T-cell (primary cell): ENCODE measurements around the gene MS4A10. TPM values are rescaled to one million over a fixed set of nuclear protein-coding genes. Genes with fewer than 3 reads are reported as not detected.
A peak's percentile ranks its signal among the peaks of the same experiment; 100 is the strongest.

Experiments used
- ATAC-seq, 4 experiments: fragments of 200-7000 bp in 3 of 4; fragments of 150-1000 bp in 1 of 4; cut with Tn5 transposase; replicated peaks in 1 of 4; 1 replicate in 3 of 4; 2 replicates in 1 of 4; pipeline ENCODE4 v1.10.0; 2021; ENCODE audit warnings: moderate library complexity in 3 of 4, mild to moderate bottlenecking in 2 of 4, moderate number of reproducible peaks in 1 of 4
- CTCF ChIA-PET, 2 donors: fragments of 300-600 bp; sonication (Branson Sonifier 250); formaldehyde crosslinking; loops; one replicate each; lab custom pipeline; 2022; ENCODE audit warnings: antibody characterized with exemption in 2 of 2; lab: Charles Lee
- POLR2A ChIA-PET, 2 donors: fragments of 300-600 bp; sonication (Branson Sonifier 250); formaldehyde crosslinking; loops; one replicate each; lab custom pipeline; 2022; ENCODE audit warnings: antibody characterized with exemption in 2 of 2; lab: Charles Lee
- DNase-seq, 35 experiments: peaks; one replicate each; pipeline versions ENCODE4 v3.0.0 to v3.0.0-alpha.2; 2013 to 2023
- H3K27ac ChIP-seq: one replicate; pipeline ENCODE4 v1.5.1; 2013; ENCODE audit warnings: low read length
- H3K27me3 ChIP-seq, 2 experiments: replicated peaks in 1 of 2; 1 replicate in 1 of 2; 2 replicates in 1 of 2; pipeline versions ENCODE4 v1.6.1 to v1.7.0; 2013; ENCODE audit warnings: low read length in 1 of 2, mixed read lengths in 1 of 2; ENCODE audit not compliant: control insufficient read depth in 2 of 2, insufficient read depth in 2 of 2; ENCODE audit errors: extremely low read depth in 1 of 2
- H3K36me3 ChIP-seq, 2 donors: 1 replicate in 1 of 2; 2 replicates in 1 of 2; pipeline versions ENCODE4 v1.6.1 to v1.7.0; 2013; ENCODE audit warnings: low read length in 1 of 2; ENCODE audit not compliant: control insufficient read depth in 2 of 2, insufficient read depth in 1 of 2; ENCODE audit errors: extremely low read depth in 1 of 2
- H3K4me1 ChIP-seq, 2 experiments: 1 replicate in 1 of 2; 2 replicates in 1 of 2; pipeline versions ENCODE4 v1.6.1 to v1.7.0; 2013; ENCODE audit warnings: low read length in 2 of 2, mixed read lengths in 1 of 2; ENCODE audit not compliant: insufficient read depth in 2 of 2, control insufficient read depth in 1 of 2; ENCODE audit errors: extremely low read depth in 1 of 2
- H3K4me3 ChIP-seq, 2 donors: 1 replicate in 1 of 2; 2 replicates in 1 of 2; pipeline versions ENCODE4 v1.5.1 to v1.7.0; 2013; ENCODE audit warnings: mild to moderate bottlenecking in 2 of 2, low read length in 1 of 2, moderate library complexity in 1 of 2; ENCODE audit not compliant: control insufficient read depth in 1 of 2; ENCODE audit errors: extremely low read depth in 1 of 2
- H3K9me3 ChIP-seq: 2 replicates; pipeline ENCODE4 v1.7.0; 2013
- H3K27ac Mint-ChIP-seq, 2 donors: one replicate each; pipeline ENCODE4 v1.8.0; 2020 to 2021; ENCODE audit warnings: mild to moderate bottlenecking in 2 of 2, mixed read lengths in 2 of 2
- H3K27me3 Mint-ChIP-seq, 2 donors: one replicate each; pipeline ENCODE4 v1.8.0; 2021 to 2022; ENCODE audit warnings: mixed read lengths in 2 of 2
- H3K36me3 Mint-ChIP-seq: one replicate; pipeline ENCODE4 v1.8.0; 2021; ENCODE audit warnings: mixed read lengths
- H3K4me1 Mint-ChIP-seq, 3 donors: one replicate each; pipeline ENCODE4 v1.8.0; 2020 to 2022; ENCODE audit warnings: mixed read lengths in 3 of 3, mild to moderate bottlenecking in 1 of 3
- H3K4me3 Mint-ChIP-seq, 3 donors: one replicate each; pipeline ENCODE4 v1.8.0; 2020 to 2022; ENCODE audit warnings: mild to moderate bottlenecking in 3 of 3, mixed read lengths in 3 of 3, moderate library complexity in 3 of 3
- H3K9me3 Mint-ChIP-seq, 3 donors: one replicate each; pipeline ENCODE4 v1.8.0; 2020 to 2022; ENCODE audit warnings: mixed read lengths in 3 of 3
- WGBS: methylation state at CpG from one replicate; pipeline ENCODE4 v1.1.5; 2013; ENCODE audit warnings: missing lambda C conversion rate; ENCODE audit not compliant: insufficient coverage; 5-methylcytosine and 5-hydroxymethylcytosine counted together
- total RNA-seq, 35 experiments: library from RNA in 6 of 35; stranded (reverse) in 6 of 35; fragments of 120-200 nt in 1 of 35; gene quantifications; one replicate each; pipeline versions ENCODE4 v1.2.1 to v1.2.4 and lab custom pipeline; 2013 to 2026

The MS4A10 gene
- total RNA-seq, 5 donors from 2014 or later (not counting 1 experiment from before 2014, with no cell fraction given), result not detected

GRCh38 chr11:60845338-60845737, 60.2 kb downstream of the MS4A10 start:
- H3K36me3 ChIP-seq, result peaks cover 10 to 25% of the 10 kb centered on the region in 2 donors
- no peak overlapping the region for H3K27ac ChIP-seq
- no peak overlapping the region for H3K4me3 ChIP-seq
- H3K9me3 ChIP-seq, result no peaks in the 10 kb centered on the region
- no peaks in the 10 kb centered on the region for H3K27me3 ChIP-seq
- Mint-ChIP-seq H3K27ac (peak overlapping the region in 1 of 2 donors; percentile 49), H3K4me1 (peaks cover 42 to 53% (median 48%) of the 10 kb centered on the region in 3 donors), H3K36me3 (peaks cover 12% of the 10 kb centered on the region), H3K4me3 (peak overlapping the region in 1 of 3 donors; percentile 97), H3K9me3 (no peaks in the 10 kb centered on the region), H3K27me3 (no peaks in the 10 kb centered on the region)
- DNase-seq, result no peak
- POLR2A ChIA-PET, result no interaction called here
- no peak for ATAC-seq
- CTCF ChIA-PET, result no interaction called here
- WGBS, result 84% methylated on average over 5 of the region's 8 CpGs
- H3K4me1 ChIP-seq, result peaks cover 20 to 40% of the 10 kb centered on the region in 2 experiments

GRCh38 chr11:60847281-60847680, 62.1 kb downstream of the MS4A10 start:
- CTCF ChIA-PET, result no interaction called here
- no peak overlapping the region for H3K27ac Mint-ChIP-seq
- peaks cover 20 to 27% of the 10 kb centered on the region in 2 experiments for H3K4me1 ChIP-seq
- DNase-seq (no peak), ATAC-seq (no peak)
- 76% methylated on average over 6 of the region's 13 CpGs for WGBS
- POLR2A ChIA-PET, result no interaction called here
- H3K27ac ChIP-seq, result no peak overlapping the region
- peaks cover 15 to 37% of the 10 kb centered on the region in 2 donors for H3K36me3 ChIP-seq
- peaks cover 29% of the 10 kb centered on the region for H3K36me3 Mint-ChIP-seq
- no peak overlapping the region for H3K4me3 ChIP-seq
- peaks cover 32 to 36% (median 33%) of the 10 kb centered on the region in 3 donors for H3K4me1 Mint-ChIP-seq
- H3K27me3 Mint-ChIP-seq, result no peaks in the 10 kb centered on the region
- H3K9me3 ChIP-seq, result no peaks in the 10 kb centered on the region
- no peak overlapping the region for H3K4me3 Mint-ChIP-seq
- H3K27me3 ChIP-seq, result no peaks in the 10 kb centered on the region
- no peaks in the 10 kb centered on the region for H3K9me3 Mint-ChIP-seq

- ChIA-PET POLR2A (no interaction called here), CTCF (no interaction called here)
- H3K27me3 ChIP-seq, result no peaks in the 10 kb centered on the region
- Mint-ChIP-seq H3K27ac (no peak overlapping the region), H3K4me3 (no peak overlapping the region), H3K27me3 (no peaks in the 10 kb centered on the region), H3K4me1 (peaks cover 27 to 30% (median 27%) of the 10 kb centered on the region in 3 donors), H3K36me3 (peaks cover 29% of the 10 kb centered on the region), H3K9me3 (no peaks in the 10 kb centered on the region)
- no peak for DNase-seq
- H3K27ac ChIP-seq, result no peak overlapping the region
- peaks cover 15 to 37% of the 10 kb centered on the region in 2 donors for H3K36me3 ChIP-seq
- peaks cover 17 to 21% of the 10 kb centered on the region in 2 experiments for H3K4me1 ChIP-seq
- no peak overlapping the region for H3K4me3 ChIP-seq
- no peaks in the 10 kb centered on the region for H3K9me3 ChIP-seq
- no peak for ATAC-seq
- 94% methylated on average over 12 of the region's 12 CpGs for WGBS
Measured at GRCh38 chr11:60847896-60848295, 62.8 kb downstream of the MS4A10 start.

GRCh38 chr11:60848714-60849151, 63.6 kb downstream of the MS4A10 start:
- CTCF ChIA-PET, result no interaction called here
- peaks cover 19 to 37% of the 10 kb centered on the region in 2 donors for H3K36me3 ChIP-seq
- no peaks in the 10 kb centered on the region for H3K9me3 Mint-ChIP-seq
- H3K27me3 ChIP-seq, result no peaks in the 10 kb centered on the region
- no peak overlapping the region for H3K27ac ChIP-seq
- no peaks in the 10 kb centered on the region for H3K9me3 ChIP-seq
- no peak overlapping the region for H3K4me3 ChIP-seq
- H3K36me3 Mint-ChIP-seq, result peaks cover 33% of the 10 kb centered on the region
- DNase-seq, result peak in 4 of 35 experiments; percentile 12 to 34 (median 22)
- no peak for ATAC-seq
- peaks cover 10 to 12% of the 10 kb centered on the region in 2 experiments for H3K4me1 ChIP-seq
- no peak overlapping the region for H3K4me3 Mint-ChIP-seq
- WGBS, result 89% methylated on average over 10 of the region's 10 CpGs
- peaks cover 19 to 21% (median 19%) of the 10 kb centered on the region in 3 donors for H3K4me1 Mint-ChIP-seq
- H3K27me3 Mint-ChIP-seq, result no peaks in the 10 kb centered on the region
- H3K27ac Mint-ChIP-seq, result no peak overlapping the region
- POLR2A ChIA-PET, result no interaction called here

DNA sequence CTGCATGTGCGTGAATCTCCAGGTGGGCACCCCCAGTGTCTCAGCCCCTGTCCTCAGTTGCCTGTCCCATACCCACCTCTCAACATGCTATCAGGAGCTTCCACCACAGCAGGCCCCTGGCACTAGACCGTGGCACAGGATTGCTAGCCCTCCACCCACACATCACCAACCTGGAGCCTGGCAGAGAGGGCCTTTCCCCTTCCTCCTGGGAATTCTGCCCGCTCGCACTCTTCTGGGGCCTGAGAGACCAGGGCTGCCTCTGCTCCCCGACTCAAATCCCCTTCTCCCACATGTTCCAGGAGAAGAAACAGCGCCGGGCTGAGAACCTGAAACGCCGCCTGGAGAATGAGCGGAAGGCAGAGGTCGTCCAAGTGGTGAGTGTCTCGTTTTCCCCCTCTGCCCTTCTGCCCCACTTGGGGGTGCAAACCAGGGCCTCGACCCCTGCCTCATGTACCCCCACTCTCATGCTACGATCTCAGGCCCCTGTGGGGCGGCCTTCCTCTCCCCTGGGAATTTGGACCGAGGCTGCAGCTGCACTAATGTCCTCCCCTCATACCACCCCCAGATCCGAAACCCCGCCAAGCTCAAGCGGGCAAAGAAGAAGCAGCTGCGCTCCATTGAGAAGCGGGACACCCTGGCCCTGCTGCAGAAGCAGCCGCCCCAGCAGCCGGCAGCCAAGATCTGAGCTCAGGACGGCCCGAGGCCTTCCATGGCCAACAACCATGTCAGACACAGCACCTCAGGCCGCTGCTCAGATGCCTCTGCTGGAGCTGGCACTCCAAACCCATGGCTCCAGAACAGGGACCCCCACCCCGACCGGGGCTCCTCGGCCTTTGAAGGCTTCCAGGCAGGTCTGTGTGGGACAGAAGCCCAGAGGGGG, 64.7 kb downstream of the MS4A10 start:
- H3K4me1 ChIP-seq, result peaks cover under 1 to 5% of the 10 kb centered on the region in 2 experiments
- no peak overlapping the region for H3K4me3 Mint-ChIP-seq
- DNase-seq (no peak), ATAC-seq (no peak)
- WGBS, result 86% methylated on average over 21 of the region's 29 CpGs
- H3K4me3 ChIP-seq, result no peak overlapping the region
- ChIA-PET POLR2A (no interaction called here), CTCF (interaction anchor here in 1 of 2 donors (0.6 kb wide), 1 partner anchor 49 kb away, joined by 3 read pairs; no protein-coding TSS in a partner anchor)
- H3K9me3 Mint-ChIP-seq, result no peaks in the 10 kb centered on the region
- no peak overlapping the region for H3K27ac ChIP-seq
- no peaks in the 10 kb centered on the region for H3K27me3 ChIP-seq
- H3K27me3 Mint-ChIP-seq, result no peaks in the 10 kb centered on the region
- H3K36me3 Mint-ChIP-seq, result peaks cover 38% of the 10 kb centered on the region
- peaks cover 19 to 37% of the 10 kb centered on the region in 2 donors for H3K36me3 ChIP-seq
- H3K4me1 Mint-ChIP-seq, result peaks cover 7 to 10% (median 7%) of the 10 kb centered on the region in 3 donors
- H3K27ac Mint-ChIP-seq, result no peak overlapping the region
- H3K9me3 ChIP-seq, result no peaks in the 10 kb centered on the region
